GM18870 (cell line): ENCODE data around the gene BRCC3.
A peak's percentile ranks its signal among the peaks of the same experiment; 100 is the strongest.

Source experiments
- ATAC-seq: cut with Tn5 transposase; IDR thresholded peaks from one replicate; pipeline ENCODE4 v1.9.1; 2021; ENCODE audit warnings: moderate library complexity; ENCODE audit not compliant: unreplicated experiment

The BRCC3 gene

GRCh38 chrX:155056877-155057792 lies 14.2 kb upstream of the BRCC3 start:
- ATAC-seq = peak; percentile 90

GRCh38 chrX:155061760-155062159 lies 9.5 kb upstream of the BRCC3 start:
- no peak for ATAC-seq

DNA sequence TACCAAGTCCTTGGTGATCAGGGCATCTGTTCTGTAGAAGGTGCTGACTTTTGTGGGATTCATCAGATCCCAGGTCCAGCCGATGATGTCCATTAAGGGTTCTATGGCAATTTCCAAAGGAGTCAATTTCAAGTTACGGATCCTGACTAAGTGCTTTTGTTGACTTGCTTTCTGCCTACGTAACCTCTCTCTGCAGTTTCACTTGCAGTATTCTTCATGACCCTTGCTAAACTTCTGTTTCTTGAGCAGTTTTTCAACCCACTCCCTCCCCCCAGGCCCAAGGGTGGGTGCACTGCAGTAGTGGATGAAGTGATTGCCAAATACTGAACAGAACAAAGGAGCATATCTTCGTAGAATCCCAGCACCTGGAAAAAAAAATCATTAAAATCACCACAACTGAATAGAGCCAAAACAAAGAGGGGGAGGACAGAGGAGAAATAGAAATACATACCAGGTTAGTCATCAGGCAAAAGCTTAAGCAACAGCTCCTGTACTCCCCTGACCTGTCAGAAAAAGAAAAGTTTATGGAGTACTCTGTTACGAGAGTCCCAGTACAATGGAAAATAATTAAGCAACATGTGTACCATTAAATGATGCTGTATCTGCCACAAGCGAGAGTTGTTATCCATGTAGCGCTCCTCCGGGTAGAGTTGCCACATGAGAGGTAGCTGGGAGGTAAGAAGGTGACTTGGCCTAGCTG lies 6.1 kb upstream of the BRCC3 start:
- no peak for ATAC-seq

DNA sequence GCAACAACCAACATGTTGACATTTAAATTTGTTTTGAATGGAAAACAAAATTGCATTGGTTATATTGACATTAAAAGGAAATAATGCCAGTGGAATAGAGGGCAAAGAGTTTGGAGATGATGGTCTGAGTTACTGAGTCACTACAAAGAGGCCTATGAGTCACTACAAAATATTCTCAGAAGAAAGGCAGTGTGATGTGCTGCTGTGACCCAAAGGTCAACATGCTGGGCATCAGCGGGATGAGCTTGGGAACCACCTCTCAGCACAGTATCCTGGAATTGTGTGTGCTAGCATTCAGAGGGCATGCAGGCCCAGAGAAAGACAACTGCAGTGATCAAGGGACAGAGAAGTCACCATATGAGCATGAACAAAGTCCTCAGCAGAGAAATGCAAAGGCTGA lies 3.1 kb upstream of the BRCC3 start:
- ATAC-seq = no peak

- no peak for ATAC-seq
Measured at GRCh38 chrX:155069414-155069813, 1.9 kb upstream of the BRCC3 start.

GRCh38 chrX:155070038-155070437 lies 1.3 kb upstream of the BRCC3 start:
- no peak for ATAC-seq

DNA sequence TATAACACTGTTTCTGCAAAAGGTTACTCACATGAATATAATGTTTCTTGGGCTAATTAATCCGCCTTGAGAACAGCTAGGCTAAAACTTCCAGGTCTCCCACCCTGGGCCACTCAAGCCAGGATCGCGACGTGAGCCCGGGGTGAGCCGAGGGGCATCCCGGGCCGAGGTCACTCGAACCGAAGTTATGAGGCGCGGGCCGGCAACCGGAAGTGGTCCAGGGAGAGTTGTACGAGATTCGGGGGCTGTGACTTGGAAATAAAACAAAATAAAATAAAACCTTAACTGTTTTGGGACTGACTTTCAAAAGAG lies 689 bp upstream of the BRCC3 start:
- peak; percentile 23 for ATAC-seq

- ATAC-seq = no peak
Measured at GRCh38 chrX:155071694-155072280, 479 bp downstream of the BRCC3 start.

DNA sequence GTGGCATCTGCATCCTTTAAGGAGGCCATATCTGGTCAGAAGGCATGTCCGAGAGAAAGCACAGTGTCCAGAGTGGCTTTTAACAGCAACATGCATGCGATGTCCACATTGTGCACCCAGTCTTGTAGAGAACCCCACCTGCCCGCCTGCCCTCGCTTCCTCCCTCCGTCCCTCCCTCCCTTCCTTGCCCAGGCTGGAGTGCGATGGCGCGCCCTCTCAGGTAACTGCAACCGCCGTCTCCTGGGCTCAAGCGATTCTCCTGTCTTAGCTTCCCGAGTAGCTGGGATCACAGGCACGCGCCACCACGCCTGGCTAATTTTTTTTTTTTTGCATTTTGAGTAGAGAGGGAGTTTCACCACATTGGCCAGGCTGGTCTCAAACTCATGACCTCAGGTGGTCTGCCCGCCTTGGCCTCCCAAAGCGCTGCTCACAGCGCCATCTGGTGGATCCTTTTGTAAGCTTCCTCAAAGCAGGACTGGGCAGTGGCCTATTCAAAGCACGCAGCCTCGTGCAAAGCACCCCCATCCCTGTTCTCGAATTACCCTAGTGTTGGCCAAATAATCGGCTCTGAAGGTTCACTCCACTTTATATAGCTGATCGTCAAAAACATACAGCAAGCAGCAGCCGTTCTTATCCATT lies 15.0 kb downstream of the BRCC3 start:
- ATAC-seq = no peak

GRCh38 chrX:155086961-155087735 lies 15.8 kb downstream of the BRCC3 start:
- ATAC-seq = no peak

- ATAC-seq = peak; percentile 68
Measured at GRCh38 chrX:155094468-155095061, 23.3 kb downstream of the BRCC3 start.

DNA sequence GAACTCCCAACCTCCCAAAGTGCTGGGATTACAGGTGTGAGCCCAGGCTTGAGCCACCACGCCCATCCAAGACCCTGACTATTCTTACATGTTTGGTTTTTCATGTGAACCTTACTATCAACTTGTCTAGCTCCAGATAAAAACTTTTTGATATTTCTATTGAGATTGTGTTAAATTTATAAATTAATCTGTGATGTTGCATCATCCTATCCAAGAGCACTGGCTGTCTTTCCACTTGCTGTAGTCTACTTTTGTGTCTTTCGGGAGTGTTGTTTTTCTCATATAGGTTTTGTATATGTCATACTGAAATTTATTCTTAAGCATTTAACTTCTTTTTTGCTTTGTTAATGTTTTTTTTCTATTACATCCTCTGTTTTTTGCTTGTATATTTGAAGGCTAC lies 34.6 kb downstream of the BRCC3 start:
- no peak for ATAC-seq

DNA sequence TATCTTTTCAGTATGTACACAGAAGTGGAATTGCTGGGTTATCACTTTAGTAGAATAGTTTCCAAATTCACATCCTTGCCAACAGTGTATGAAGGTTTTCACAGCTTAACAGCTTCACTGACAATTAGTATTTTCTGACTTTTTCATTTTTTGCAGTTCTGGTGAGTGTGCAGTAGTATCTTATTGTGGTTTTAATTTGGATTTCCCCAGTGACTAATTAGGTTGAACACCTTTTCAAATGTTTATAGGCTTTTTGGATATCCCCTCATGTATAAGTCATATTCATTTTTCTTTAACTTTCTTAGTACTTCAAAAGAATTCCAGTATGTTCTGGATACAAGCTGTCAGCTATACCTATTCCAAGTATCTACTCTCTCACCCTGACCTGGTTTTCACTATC lies 37.1 kb downstream of the BRCC3 start:
- ATAC-seq = no peak

- ATAC-seq = no peak
Measured at GRCh38 chrX:155112171-155112570, 40.9 kb downstream of the BRCC3 start.

GRCh38 chrX:155113097-155113496 lies 41.8 kb downstream of the BRCC3 start:
- no peak for ATAC-seq

DNA sequence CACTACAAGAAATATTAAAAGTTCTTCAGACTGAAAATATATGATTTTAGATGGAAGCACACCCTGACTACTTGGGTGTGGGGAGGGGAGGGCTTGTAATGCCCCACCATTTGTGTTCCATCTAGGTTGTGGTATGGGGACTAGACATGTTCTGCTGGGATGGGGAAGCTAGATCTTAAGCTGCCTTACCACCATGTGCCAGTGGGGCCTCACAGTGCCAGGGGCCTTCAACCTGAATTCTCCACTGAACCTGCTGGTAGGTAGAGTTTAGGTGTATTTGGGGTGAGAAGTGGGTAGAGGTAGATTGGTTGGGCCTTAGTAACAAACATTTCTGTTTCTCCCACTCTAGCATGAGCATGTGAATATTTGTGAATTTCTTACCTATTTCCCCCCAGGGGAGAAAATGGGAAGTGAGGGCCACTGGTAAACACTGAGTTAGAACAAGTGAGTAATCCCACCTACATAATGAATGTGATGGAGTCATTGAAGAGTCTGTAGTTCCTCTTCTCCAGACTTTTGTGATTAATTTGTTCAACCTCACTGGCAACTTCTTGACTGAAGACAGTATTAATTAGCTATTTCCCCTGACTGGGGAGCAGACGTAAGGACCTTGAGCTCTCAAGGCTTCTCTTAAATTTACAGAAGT lies 44.0 kb downstream of the BRCC3 start:
- ATAC-seq = no peak

DNA sequence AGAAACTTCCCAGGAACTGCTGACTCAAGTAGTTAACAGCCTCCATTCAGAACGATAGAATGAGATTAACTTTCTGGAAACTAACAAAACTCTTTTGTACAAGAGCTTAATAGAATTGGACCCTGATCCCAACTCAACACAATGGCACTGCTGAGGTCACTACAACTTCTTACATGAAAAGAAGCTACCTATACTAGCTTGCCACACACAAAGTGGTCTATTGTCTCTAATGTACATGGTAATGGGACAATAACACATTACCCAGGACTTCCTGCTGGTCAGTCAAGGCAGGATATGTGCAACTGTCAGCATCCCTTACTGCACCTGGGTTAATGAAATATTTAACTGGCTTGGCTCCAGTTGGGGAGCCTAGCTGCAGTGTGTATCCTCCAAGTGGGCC lies 56.2 kb downstream of the BRCC3 start:
- ATAC-seq = no peak

GRCh38 chrX:155127940-155128339 lies 56.6 kb downstream of the BRCC3 start:
- no peak for ATAC-seq

DNA sequence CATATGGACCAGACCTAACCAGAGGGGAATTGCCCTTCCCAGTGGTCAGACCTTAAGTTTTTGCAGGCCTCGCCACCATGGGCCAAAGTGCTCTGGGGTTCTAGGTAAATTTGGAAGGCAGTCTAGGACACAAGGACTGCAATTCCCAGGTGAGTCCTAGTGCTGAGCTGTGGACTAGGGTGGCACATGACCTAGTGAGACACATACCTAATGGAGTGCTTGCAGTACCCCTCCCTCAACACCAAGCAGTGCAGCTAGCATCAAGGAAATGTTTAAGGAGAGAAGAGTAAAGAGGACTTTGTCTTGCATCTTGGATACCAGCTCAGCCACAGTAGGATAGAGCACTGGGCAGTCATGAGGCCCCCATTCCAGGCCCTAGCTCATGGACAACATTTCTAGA lies 60.8 kb downstream of the BRCC3 start:
- ATAC-seq = no peak

- no peak for ATAC-seq
Measured at GRCh38 chrX:155134255-155134654, 62.9 kb downstream of the BRCC3 start.
